ENCODE measurements around the gene FGD6. TPM values are rescaled to one million over a fixed set of nuclear protein-coding genes. Genes with fewer than 3 reads are reported as not detected.

FGD6 gene
- total and polyA plus RNA-seq, 4 experiments from 2014 or later = 0.16 to 0.70 (median 0.69) TPM; not detected in 1

- Mint-ChIP-seq H3K36me3 (no peaks in the 10 kb centered on the region), H3K9me3 (no peaks in the 10 kb centered on the region), H3K4me3 (no peak overlapping the region), H3K27ac (no peak overlapping the region), H3K27me3 (peaks cover 4% of the 10 kb centered on the region in 2 donors), H3K4me1 (peaks cover 0 to 2% (median 0%) of the 10 kb centered on the region in 4 donors)
- intact Hi-C loops (cut with micrococcal nuclease) = no loop called here
- ChIA-PET CTCF (ENCODE audit: partially characterized antibody) (no interaction called here), POLR2A (ENCODE audit: partially characterized antibody) (no interaction called here)
- Histone ChIP-seq H3K27me3 (ENCODE audit: insufficient read depth, low read length) (no peaks in the 10 kb centered on the region), H3K36me3 (ENCODE audit: insufficient read depth, low read length) (no peaks in the 10 kb centered on the region), H3K4me1 (ENCODE audit: insufficient read depth, low read length) (no peaks in the 10 kb centered on the region), H3K4me3 (ENCODE audit: low read length in 2 of 2) (no peak overlapping the region), H3K27ac (ENCODE audit: low read depth, low read length) (no peak overlapping the region), H3K9me3 (ENCODE audit: control insufficient read depth in 1 of 2, low read length in 2 of 2) (no peaks in the 10 kb centered on the region)
- no peak for DNase-seq
Measured at GRCh38 chr12:95191060-95191696, 26.1 kb downstream of the FGD6 start.

DNA sequence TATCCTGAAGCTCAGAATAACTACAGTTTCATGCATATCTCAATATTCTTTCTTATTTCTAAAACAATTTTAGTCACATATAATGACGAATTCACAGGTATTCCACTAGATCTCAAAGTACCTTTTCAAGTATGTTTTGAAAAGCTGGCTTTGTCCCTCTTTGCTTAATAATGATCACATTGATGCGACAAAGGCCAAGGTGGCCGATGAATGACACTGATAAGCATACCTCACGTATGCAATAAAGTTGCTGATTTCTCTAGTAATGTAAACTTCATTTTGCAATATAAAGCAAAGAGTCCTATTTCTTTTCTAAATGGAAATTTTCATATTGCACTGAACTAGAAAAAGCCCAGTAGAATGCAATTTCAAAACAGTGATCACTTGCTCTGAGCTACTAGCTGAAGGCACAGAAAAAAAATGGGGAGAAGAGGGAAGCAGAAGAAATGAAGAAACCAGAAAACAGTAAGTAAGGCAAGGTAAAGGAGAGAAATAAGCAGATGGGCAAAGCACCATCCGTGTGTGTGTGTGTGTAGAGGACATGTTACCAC lies 29.3 kb downstream of the FGD6 start:
- Mint-ChIP-seq H3K4me3 (no peak overlapping the region), H3K4me1 (peaks cover 0 to 2% (median 0%) of the 10 kb centered on the region in 4 donors), H3K27ac (no peak overlapping the region), H3K27me3 (peaks cover 4% of the 10 kb centered on the region in 2 donors), H3K9me3 (no peaks in the 10 kb centered on the region), H3K36me3 (no peaks in the 10 kb centered on the region)
- no peaks in the 10 kb centered on the region for H3K27me3 ChIP-seq (ENCODE audit: insufficient read depth, low read length)
- no peaks in the 10 kb centered on the region for H3K9me3 ChIP-seq (ENCODE audit: control insufficient read depth in 1 of 2, low read length in 2 of 2)
- DNase-seq = no peak
- H3K4me1 ChIP-seq (ENCODE audit: insufficient read depth, low read length) = no peaks in the 10 kb centered on the region
- H3K36me3 ChIP-seq (ENCODE audit: insufficient read depth, low read length) = no peaks in the 10 kb centered on the region
- no peak overlapping the region for H3K4me3 ChIP-seq (ENCODE audit: low read length in 2 of 2)
- ChIA-PET CTCF (ENCODE audit: partially characterized antibody) (interaction anchor here (1.1 kb wide), 1 partner anchor 72 kb away, joined by 3 read pairs; no protein-coding TSS in a partner anchor), POLR2A (ENCODE audit: partially characterized antibody) (no interaction called here)
- intact Hi-C loops (cut with micrococcal nuclease) = no loop called here
- no peak overlapping the region for H3K27ac ChIP-seq (ENCODE audit: low read depth, low read length)

- no peaks in the 10 kb centered on the region for H3K9me3 ChIP-seq (ENCODE audit: control insufficient read depth in 1 of 2, low read length in 2 of 2)
- H3K4me3 Mint-ChIP-seq = no peak overlapping the region
- H3K4me3 ChIP-seq (ENCODE audit: low read length in 2 of 2) = no peak overlapping the region
- no peaks in the 10 kb centered on the region for H3K27me3 ChIP-seq (ENCODE audit: insufficient read depth, low read length)
- H3K36me3 ChIP-seq (ENCODE audit: insufficient read depth, low read length) = no peaks in the 10 kb centered on the region
- ChIA-PET CTCF (ENCODE audit: partially characterized antibody) (no interaction called here), POLR2A (ENCODE audit: partially characterized antibody) (interaction anchor here (0.5 kb wide), 1 partner anchor 40 kb away, joined by 4 read pairs; no protein-coding TSS in a partner anchor)
- no peak overlapping the region for H3K27ac ChIP-seq (ENCODE audit: low read depth, low read length)
- H3K36me3 Mint-ChIP-seq = no peaks in the 10 kb centered on the region
- no peaks in the 10 kb centered on the region for H3K9me3 Mint-ChIP-seq
- intact Hi-C loops (cut with micrococcal nuclease) = no loop called here
- no peaks in the 10 kb centered on the region for H3K27me3 Mint-ChIP-seq
- no peaks in the 10 kb centered on the region for H3K4me1 Mint-ChIP-seq
- H3K27ac Mint-ChIP-seq = no peak overlapping the region
- no peak for DNase-seq
- no peaks in the 10 kb centered on the region for H3K4me1 ChIP-seq (ENCODE audit: insufficient read depth, low read length)
Measured at GRCh38 chr12:95185854-95186253, 31.4 kb downstream of the FGD6 start.

DNA sequence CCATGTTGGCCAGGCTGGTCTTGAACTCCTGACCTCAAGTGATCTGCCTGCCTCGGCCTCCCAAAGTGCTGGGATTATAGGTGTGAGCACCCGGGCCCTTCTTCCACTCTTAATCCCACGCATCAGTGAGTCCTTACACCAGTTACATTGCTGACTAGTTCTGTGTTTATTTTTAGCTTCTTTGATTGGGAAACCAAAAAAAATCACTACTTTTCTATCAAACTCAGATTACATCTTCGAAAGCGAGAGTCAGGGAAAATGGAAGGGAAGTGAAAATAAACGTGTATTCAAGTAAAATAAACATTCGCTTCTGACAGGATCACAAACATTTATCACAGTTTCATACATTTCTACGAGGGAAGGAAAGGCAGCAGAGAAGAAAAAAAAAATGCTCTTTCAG lies 32.2 kb downstream of the FGD6 start:
- intact Hi-C loops (cut with micrococcal nuclease) = no loop called here
- H3K4me1 ChIP-seq (ENCODE audit: insufficient read depth, low read length) = no peaks in the 10 kb centered on the region
- Mint-ChIP-seq H3K4me3 (no peak overlapping the region), H3K27me3 (no peaks in the 10 kb centered on the region), H3K9me3 (no peaks in the 10 kb centered on the region), H3K36me3 (no peaks in the 10 kb centered on the region), H3K27ac (no peak overlapping the region), H3K4me1 (no peaks in the 10 kb centered on the region)
- POLR2A ChIA-PET (ENCODE audit: partially characterized antibody) = no interaction called here
- H3K27ac ChIP-seq (ENCODE audit: low read depth, low read length) = no peak overlapping the region
- H3K9me3 ChIP-seq (ENCODE audit: control insufficient read depth in 1 of 2, low read length in 2 of 2) = no peaks in the 10 kb centered on the region
- no peak for DNase-seq
- H3K27me3 ChIP-seq (ENCODE audit: insufficient read depth, low read length) = no peaks in the 10 kb centered on the region
- H3K4me3 ChIP-seq (ENCODE audit: low read length in 2 of 2) = no peak overlapping the region
- CTCF ChIA-PET (ENCODE audit: partially characterized antibody) = no interaction called here
- no peaks in the 10 kb centered on the region for H3K36me3 ChIP-seq (ENCODE audit: insufficient read depth, low read length)

DNA sequence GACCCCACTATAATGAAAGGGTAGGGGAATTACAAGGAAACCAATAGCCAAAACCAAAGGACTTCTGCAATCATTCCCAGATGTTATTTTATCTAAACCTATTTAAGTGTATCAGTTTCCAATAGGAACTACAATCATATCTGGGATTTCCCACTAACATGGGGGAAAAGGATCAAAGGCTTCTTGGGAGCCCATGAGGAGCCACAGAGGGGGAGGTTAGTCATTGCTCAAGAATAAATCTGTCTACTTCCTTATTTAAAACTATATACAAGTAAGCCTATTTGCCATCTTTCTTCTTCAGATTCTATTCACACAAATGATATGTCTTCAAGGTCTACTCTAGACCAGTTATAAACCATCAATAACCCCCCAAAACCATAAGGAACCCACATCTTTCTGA lies 33.1 kb downstream of the FGD6 start:
- Histone ChIP-seq H3K27ac (ENCODE audit: low read depth, low read length) (no peak overlapping the region), H3K9me3 (ENCODE audit: control insufficient read depth in 1 of 2, low read length in 2 of 2) (no peaks in the 10 kb centered on the region), H3K4me3 (ENCODE audit: low read length in 2 of 2) (no peak overlapping the region), H3K36me3 (ENCODE audit: insufficient read depth, low read length) (no peaks in the 10 kb centered on the region), H3K4me1 (ENCODE audit: insufficient read depth, low read length) (no peaks in the 10 kb centered on the region), H3K27me3 (ENCODE audit: insufficient read depth, low read length) (no peaks in the 10 kb centered on the region)
- ChIA-PET CTCF (ENCODE audit: partially characterized antibody) (no interaction called here), POLR2A (ENCODE audit: partially characterized antibody) (no interaction called here)
- no peak overlapping the region for H3K4me3 Mint-ChIP-seq
- no peaks in the 10 kb centered on the region for H3K9me3 Mint-ChIP-seq
- no peak for DNase-seq
- no peaks in the 10 kb centered on the region for H3K27me3 Mint-ChIP-seq
- no peak overlapping the region for H3K27ac Mint-ChIP-seq
- intact Hi-C loops (cut with micrococcal nuclease) = no loop called here
- no peaks in the 10 kb centered on the region for H3K4me1 Mint-ChIP-seq
- no peaks in the 10 kb centered on the region for H3K36me3 Mint-ChIP-seq

DNA sequence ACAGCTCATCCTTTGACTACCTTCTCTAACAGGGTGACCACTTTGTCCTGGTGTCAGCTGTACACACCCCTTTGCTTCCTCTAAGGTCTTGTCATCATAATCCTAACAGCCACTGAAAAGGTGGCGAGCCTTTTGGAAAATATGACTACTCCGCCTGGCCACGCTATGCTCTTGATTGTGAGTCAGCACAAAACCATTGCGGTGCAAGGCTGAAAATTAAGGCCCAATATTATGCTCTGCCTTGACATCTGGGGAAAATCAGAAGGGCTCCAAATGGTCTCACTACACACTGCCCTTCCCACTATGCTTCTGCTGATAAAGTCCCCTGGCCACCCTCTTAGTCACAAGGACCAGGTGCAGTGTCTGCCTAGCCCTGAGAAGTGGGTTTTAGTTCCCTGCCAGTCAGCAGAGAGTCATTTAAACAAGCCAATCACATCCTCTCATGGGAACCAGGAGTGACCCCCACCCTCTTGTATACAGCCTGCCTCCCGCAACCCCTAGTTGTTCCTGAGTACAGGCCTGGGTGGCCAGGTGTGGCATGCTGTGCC lies 34.3 kb downstream of the FGD6 start:
- intact Hi-C loops (cut with micrococcal nuclease) = no loop called here
- ChIA-PET POLR2A (ENCODE audit: partially characterized antibody) (no interaction called here), CTCF (ENCODE audit: partially characterized antibody) (no interaction called here)
- no peaks in the 10 kb centered on the region for H3K27me3 Mint-ChIP-seq
- no peak for DNase-seq
- H3K36me3 Mint-ChIP-seq = no peaks in the 10 kb centered on the region
- no peak overlapping the region for H3K4me3 Mint-ChIP-seq
- no peak overlapping the region for H3K27ac Mint-ChIP-seq
- no peaks in the 10 kb centered on the region for H3K4me1 Mint-ChIP-seq
- no peaks in the 10 kb centered on the region for H3K9me3 Mint-ChIP-seq
- Histone ChIP-seq H3K4me1 (ENCODE audit: insufficient read depth, low read length) (no peaks in the 10 kb centered on the region), H3K4me3 (ENCODE audit: low read length in 2 of 2) (no peak overlapping the region), H3K9me3 (ENCODE audit: control insufficient read depth in 1 of 2, low read length in 2 of 2) (no peaks in the 10 kb centered on the region), H3K36me3 (ENCODE audit: insufficient read depth, low read length) (no peaks in the 10 kb centered on the region), H3K27me3 (ENCODE audit: insufficient read depth, low read length) (no peaks in the 10 kb centered on the region), H3K27ac (ENCODE audit: low read depth, low read length) (no peak overlapping the region)

GRCh38 chr12:95181103-95181502 lies 36.2 kb downstream of the FGD6 start:
- H3K9me3 ChIP-seq (ENCODE audit: control insufficient read depth in 1 of 2, low read length in 2 of 2) = no peaks in the 10 kb centered on the region
- Mint-ChIP-seq H3K4me3 (no peak overlapping the region), H3K4me1 (no peaks in the 10 kb centered on the region), H3K9me3 (no peaks in the 10 kb centered on the region), H3K36me3 (no peaks in the 10 kb centered on the region), H3K27ac (no peak overlapping the region), H3K27me3 (no peaks in the 10 kb centered on the region)
- intact Hi-C loops (cut with micrococcal nuclease) = no loop called here
- DNase-seq = no peak
- no peak overlapping the region for H3K27ac ChIP-seq (ENCODE audit: low read depth, low read length)
- POLR2A ChIA-PET (ENCODE audit: partially characterized antibody) = no interaction called here
- CTCF ChIA-PET (ENCODE audit: partially characterized antibody) = no interaction called here
- no peaks in the 10 kb centered on the region for H3K27me3 ChIP-seq (ENCODE audit: insufficient read depth, low read length)
- no peak overlapping the region for H3K4me3 ChIP-seq (ENCODE audit: low read length in 2 of 2)
- no peaks in the 10 kb centered on the region for H3K4me1 ChIP-seq (ENCODE audit: insufficient read depth, low read length)
- no peaks in the 10 kb centered on the region for H3K36me3 ChIP-seq (ENCODE audit: insufficient read depth, low read length)
